ENCODE measurements around the gene INTS4. TPM values are rescaled to one million over a fixed set of nuclear protein-coding genes. Genes with fewer than 3 reads are reported as not detected.
"Not testable (repeated sequence)": the region's sequence is repeated elsewhere in the genome, so short reads cannot be mapped to it uniquely, and the experiment has no call there.

The INTS4 gene
- total RNA-seq, 4 donors from 2014 or later: 31.9 to 53.8 (median 43.7) TPM

- 93 to 95% methylated on average over 1 of the region's 1 CpG for WGBS, 2 donors
- Histone ChIP-seq H3K27me3 (no peaks in the 10 kb centered on the region), H3K4me1 (no peaks in the 10 kb centered on the region), H3K36me3 (peaks cover 12 to 15% of the 10 kb centered on the region in 2 donors), H3K9me3 (no peaks in the 10 kb centered on the region), H3K4me3 (replicated peaks in 1 of 3) (no peak overlapping the region), H3K27ac (no peak overlapping the region)
- TF ChIP-seq, protein P1, sequence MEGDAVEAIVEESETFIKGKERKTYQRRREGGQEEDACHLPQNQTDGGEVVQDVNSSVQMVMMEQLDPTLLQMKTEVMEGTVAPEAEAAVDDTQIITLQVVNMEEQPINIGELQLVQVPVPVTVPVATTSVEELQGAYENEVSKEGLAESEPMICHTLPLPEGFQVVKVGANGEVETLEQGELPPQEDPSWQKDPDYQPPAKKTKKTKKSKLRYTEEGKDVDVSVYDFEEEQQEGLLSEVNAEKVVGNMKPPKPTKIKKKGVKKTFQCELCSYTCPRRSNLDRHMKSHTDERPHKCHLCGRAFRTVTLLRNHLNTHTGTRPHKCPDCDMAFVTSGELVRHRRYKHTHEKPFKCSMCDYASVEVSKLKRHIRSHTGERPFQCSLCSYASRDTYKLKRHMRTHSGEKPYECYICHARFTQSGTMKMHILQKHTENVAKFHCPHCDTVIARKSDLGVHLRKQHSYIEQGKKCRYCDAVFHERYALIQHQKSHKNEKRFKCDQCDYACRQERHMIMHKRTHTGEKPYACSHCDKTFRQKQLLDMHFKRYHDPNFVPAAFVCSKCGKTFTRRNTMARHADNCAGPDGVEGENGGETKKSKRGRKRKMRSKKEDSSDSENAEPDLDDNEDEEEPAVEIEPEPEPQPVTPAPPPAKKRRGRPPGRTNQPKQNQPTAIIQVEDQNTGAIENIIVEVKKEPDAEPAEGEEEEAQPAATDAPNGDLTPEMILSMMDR (IDR thresholded peaks at IDR 0.05): no peak
- TF ChIP-seq POLR2A (IDR thresholded peaks at IDR 0.05): no peak
- DNase-seq: no peak
- intact Hi-C loops (cut with DNase I): no loop called here
These were observed 121.1 kb downstream of the INTS4 start for GRCh38 chr11:77873345-77873744.

DNA sequence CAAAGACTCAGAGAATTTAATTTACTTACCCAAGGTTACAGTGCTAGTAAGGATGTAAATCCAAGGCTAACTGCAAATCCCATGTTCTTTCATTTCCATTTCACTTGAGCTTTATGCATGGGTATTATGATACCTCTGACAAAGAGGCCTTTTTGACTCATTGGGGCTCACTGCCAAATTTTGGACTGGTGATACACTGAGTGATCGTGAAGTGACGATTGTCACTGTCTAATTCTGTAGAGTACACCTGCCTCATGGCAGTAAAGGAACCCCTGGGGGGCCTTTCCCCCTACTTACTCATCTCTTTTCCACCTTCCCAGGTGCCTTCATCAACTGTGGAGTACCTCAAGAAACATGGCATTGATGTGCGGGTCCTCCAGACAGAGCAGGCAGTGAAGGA lies 122.6 kb downstream of the INTS4 start:
- H3K9me3 ChIP-seq: no peaks in the 10 kb centered on the region
- TF ChIP-seq, protein P1 (IDR thresholded peaks at IDR 0.05): no peak
- no peak for TF ChIP-seq POLR2A (IDR thresholded peaks at IDR 0.05)
- H3K4me1 ChIP-seq: no peaks in the 10 kb centered on the region
- intact Hi-C loops (cut with DNase I): no loop called here
- H3K36me3 ChIP-seq: peaks cover 11 to 13% of the 10 kb centered on the region in 2 donors
- no peak overlapping the region for H3K4me3 ChIP-seq (replicated peaks in 1 of 3)
- no peaks in the 10 kb centered on the region for H3K27me3 ChIP-seq
- H3K27ac ChIP-seq: no peak overlapping the region
- 95 to 100% methylated on average over 3 of the region's 3 CpGs for WGBS, 2 donors
- no peak for DNase-seq

GRCh38 chr11:77868744-77869143 lies 125.7 kb downstream of the INTS4 start:
- 97 to 99% methylated on average over 4 of the region's 4 CpGs for WGBS, 2 donors
- H3K9me3 ChIP-seq: no peaks in the 10 kb centered on the region
- H3K27ac ChIP-seq: no peak overlapping the region
- no peaks in the 10 kb centered on the region for H3K27me3 ChIP-seq
- TF ChIP-seq POLR2A (IDR thresholded peaks at IDR 0.05): no peak
- TF ChIP-seq, protein P1 (IDR thresholded peaks at IDR 0.05): no peak
- no peak for DNase-seq
- no peaks in the 10 kb centered on the region for H3K4me1 ChIP-seq
- intact Hi-C loops (cut with DNase I): no loop called here
- H3K4me3 ChIP-seq (replicated peaks in 1 of 3): no peak overlapping the region
- H3K36me3 ChIP-seq: peaks cover 11% of the 10 kb centered on the region in 2 donors

- Histone ChIP-seq H3K4me3 (replicated peaks in 1 of 3) (no peak overlapping the region), H3K27me3 (no peaks in the 10 kb centered on the region), H3K27ac (no peak overlapping the region), H3K4me1 (no peaks in the 10 kb centered on the region), H3K9me3 (no peaks in the 10 kb centered on the region), H3K36me3 (peaks cover 3 to 5% of the 10 kb centered on the region in 2 donors)
- TF ChIP-seq, protein P1 (IDR thresholded peaks at IDR 0.05): no peak
- TF ChIP-seq POLR2A (IDR thresholded peaks at IDR 0.05): no peak
- intact Hi-C loops (cut with DNase I): no loop called here
- no peak for DNase-seq
- WGBS, 2 donors: 83 to 91% methylated on average over 1 of the region's 1 CpG
These were observed 128.1 kb downstream of the INTS4 start for GRCh38 chr11:77866336-77866735.

GRCh38 chr11:77865805-77866204 lies 128.7 kb downstream of the INTS4 start:
- H3K36me3 ChIP-seq: peaks cover 3 to 5% of the 10 kb centered on the region in 2 donors
- intact Hi-C loops (cut with DNase I): no loop called here
- no peak for TF ChIP-seq POLR2A (IDR thresholded peaks at IDR 0.05)
- TF ChIP-seq, protein P1 (IDR thresholded peaks at IDR 0.05): no peak
- H3K4me3 ChIP-seq (replicated peaks in 1 of 3): no peak overlapping the region
- 79 to 92% methylated on average over 1 of the region's 1 CpG for WGBS, 2 donors
- H3K27me3 ChIP-seq: no peaks in the 10 kb centered on the region
- H3K27ac ChIP-seq: no peak overlapping the region
- H3K9me3 ChIP-seq: no peaks in the 10 kb centered on the region
- no peak for DNase-seq
- no peaks in the 10 kb centered on the region for H3K4me1 ChIP-seq

DNA sequence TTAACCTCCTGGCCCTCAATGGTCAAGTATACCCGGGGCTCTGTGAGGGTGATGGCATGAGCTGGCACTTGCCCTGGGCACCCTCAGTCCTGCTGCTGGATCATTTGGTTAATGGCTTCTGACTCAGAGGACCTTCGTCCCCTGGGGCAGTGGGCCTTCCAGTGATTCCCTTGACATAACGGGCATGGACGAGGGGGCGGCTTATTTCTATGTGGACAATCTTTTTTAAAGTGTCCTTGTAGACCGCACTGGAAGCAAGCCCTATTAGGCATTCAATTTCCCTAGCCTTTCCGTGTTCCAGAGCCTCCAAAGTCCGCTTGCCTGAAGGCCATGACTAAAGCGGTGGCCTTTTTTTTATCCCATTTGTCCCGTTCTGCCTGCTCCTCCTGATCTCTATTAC lies 133.0 kb downstream of the INTS4 start:
- 94 to 96% methylated on average over 10 of the region's 10 CpGs for WGBS, 2 donors
- H3K4me1 ChIP-seq; H3K27me3 ChIP-seq; H3K4me3 ChIP-seq (replicated peaks in 1 of 3); H3K27ac ChIP-seq; H3K9me3 ChIP-seq; intact Hi-C loops (cut with DNase I); H3K36me3 ChIP-seq; DNase-seq: not testable (repeated sequence)

GRCh38 chr11:77857906-77858457 lies 136.5 kb downstream of the INTS4 start:
- 94 to 95% methylated on average over 10 of the region's 10 CpGs for WGBS, 2 donors
- H3K4me3 ChIP-seq (replicated peaks in 1 of 3); H3K27ac ChIP-seq; H3K9me3 ChIP-seq; H3K4me1 ChIP-seq; DNase-seq; H3K27me3 ChIP-seq; H3K36me3 ChIP-seq; intact Hi-C loops (cut with DNase I): not testable (repeated sequence)

All from thyroid gland (tissue), 4 donors.